Smooth muscle cell of the brain vasculature (primary cell): Measurements from ENCODE around the gene SLC30A1.
"Not testable (repeated sequence)": the region's sequence is repeated elsewhere in the genome, so short reads cannot be mapped to it uniquely, and the experiment has no call there.

Source experiments
- DNase-seq: peaks from one replicate; pipeline ENCODE4 v3.0.0-alpha.2; 2012; ENCODE audit warnings: low read depth, low spot score

SLC30A1 gene, protein sequence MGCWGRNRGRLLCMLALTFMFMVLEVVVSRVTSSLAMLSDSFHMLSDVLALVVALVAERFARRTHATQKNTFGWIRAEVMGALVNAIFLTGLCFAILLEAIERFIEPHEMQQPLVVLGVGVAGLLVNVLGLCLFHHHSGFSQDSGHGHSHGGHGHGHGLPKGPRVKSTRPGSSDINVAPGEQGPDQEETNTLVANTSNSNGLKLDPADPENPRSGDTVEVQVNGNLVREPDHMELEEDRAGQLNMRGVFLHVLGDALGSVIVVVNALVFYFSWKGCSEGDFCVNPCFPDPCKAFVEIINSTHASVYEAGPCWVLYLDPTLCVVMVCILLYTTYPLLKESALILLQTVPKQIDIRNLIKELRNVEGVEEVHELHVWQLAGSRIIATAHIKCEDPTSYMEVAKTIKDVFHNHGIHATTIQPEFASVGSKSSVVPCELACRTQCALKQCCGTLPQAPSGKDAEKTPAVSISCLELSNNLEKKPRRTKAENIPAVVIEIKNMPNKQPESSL

GRCh38 chr1:211578640-211579439 is at the start of gene SLC30A1:
Gene SLC30A1 (minus strand): TSS chr1:211579161. CDS start chr1:211578612, 549 bp downstream.
- DNase-seq, result peak; percentile 97

DNA sequence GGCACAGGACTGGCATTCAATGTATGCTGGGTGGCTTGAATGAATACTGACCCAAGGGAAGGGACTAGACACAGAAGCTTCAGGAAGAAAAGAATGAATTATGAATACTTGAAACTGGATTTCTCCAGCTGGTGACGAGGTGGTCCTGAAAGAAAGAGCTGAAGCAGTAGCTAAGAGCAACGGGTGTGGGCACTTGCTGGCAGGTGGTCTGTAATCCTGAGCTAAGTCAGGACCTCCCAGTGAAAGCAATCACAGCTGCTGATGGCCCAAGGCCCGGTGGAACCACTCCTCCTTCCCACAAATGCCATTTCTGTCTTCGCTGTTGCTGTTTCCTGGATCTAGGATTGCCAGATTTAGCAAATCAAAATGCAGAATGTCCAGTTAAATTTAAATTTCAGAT is 49.5 kb upstream of the SLC30A1 start:
- no peak for DNase-seq

GRCh38 chr1:211627259-211627658 is 48.3 kb upstream of the SLC30A1 start:
- no peak for DNase-seq

DNA sequence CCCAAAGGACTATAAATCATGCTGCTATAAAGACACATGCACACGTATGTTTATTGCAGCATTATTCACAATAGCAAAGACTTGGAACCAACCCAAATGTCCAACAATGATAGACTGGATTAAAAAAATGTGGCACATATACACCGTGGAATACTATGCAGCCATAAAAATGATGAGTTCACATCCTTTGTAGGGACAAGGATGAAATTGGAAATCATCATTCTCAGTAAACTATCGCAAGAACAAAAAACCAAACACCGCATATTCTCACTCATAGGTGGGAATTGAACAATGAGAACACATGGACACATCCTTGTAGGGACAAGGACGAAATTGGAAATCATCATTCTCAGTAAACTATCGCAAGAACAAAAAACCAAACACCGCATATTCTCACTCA is 46.9 kb upstream of the SLC30A1 start:
- not testable (repeated sequence) for DNase-seq

- no peak for DNase-seq
Observed at GRCh38 chr1:211625040-211625439, 46.1 kb upstream of the SLC30A1 start.

DNA sequence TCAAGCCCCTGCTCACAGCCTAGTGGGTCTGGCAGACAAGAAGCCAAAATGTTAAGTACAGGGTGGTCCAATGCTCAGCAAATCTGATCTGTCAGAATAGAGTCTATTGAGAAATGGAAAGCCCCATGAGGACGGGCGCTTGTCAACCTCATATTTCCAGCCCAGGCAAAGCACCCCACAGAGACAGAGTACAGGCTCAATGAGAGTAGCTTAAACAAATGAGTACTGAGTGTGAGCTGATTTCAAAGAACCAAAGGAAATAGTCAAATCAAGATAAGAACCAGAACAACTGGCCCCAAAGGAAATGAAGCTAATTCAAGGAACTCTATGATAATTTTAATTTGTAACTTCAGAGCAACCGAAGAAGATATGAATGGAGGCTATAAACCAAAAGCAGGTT is 44.6 kb upstream of the SLC30A1 start:
- DNase-seq, result no peak

DNA sequence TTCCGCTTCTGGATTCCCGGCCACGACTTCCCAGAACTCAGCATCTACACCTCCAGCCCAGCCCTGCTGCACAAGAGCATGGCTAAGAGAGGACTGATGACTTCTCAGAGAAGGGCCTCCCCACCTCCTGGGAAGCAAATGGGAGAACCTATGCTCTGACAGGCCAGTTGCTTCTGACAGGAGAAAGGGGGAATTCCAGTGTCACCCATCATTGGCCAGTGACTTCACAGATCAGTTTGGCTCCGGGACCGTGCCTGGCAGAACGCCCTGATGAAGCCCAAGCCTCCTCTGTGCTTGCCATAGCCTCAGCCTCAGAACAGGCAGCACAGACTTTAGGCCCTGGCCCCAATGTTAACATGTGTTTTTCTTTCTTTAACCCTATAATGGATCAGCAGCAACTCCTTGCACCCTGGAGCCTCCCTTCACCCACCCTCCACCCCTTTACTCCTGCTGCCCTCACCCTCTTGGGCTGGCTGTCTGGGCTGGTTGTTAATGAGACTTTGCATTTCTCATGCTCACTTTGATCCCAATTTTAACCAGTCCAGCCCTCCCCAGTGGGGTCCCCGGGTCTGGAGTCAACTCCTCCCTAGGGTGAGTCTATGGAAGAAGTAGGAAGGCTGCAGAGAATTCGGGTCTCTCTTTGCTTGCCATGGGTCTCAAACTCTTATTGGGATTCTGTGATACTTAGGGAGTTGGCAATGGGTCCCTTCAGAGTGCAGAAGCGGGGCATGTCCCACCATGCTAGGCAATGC is 42.7 kb upstream of the SLC30A1 start:
- DNase-seq, result no peak

- DNase-seq, result no peak
Observed at GRCh38 chr1:211620097-211620496, 41.1 kb upstream of the SLC30A1 start.

DNA sequence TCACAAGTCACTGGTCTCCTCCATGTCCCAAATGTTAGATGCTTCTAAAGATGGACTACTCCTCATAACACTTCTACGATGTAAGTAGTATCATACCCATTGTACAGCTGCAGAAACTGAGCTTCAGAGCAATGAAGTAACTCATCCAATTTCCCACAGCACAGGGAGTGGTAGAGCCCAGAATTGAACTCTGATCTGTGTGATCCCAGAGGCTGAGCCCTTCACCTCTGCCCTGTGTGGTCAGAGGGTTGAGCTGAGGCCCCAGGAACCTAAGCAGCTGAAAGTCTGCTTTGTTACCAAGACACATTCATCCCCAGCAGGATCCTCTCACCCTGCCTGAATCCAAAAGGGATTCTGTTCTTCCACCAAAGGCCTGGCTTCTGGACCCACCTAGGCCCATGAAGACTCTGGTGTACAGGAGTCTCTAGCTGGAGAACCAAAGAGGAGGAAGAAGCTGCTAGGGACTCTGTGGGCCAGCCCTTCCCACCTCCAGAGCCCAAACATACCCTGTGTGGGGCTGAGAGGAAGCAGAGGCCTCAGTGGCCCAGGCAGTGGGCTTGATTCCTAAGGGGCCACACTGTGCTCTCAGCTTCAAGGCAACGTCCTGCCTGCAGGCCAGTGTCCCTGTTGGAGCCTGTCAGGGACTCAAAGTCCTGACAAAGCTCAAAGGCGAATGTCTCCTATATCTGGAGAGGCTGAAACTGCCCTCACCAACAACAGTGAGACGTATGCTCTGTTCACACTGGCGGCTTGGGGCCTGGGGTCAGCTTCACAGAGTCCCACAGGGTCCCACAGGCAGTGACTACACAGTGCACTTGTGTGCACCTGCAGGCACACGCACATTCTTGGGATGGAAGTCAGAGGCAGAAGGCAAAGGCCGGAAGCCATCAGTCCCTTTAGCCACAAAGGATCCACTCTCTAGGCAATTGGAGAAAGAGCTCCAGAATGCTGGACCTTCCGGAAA is 40.4 kb upstream of the SLC30A1 start:
- DNase-seq, result no peak

- no peak for DNase-seq
Observed at GRCh38 chr1:211616965-211617297, 38.0 kb upstream of the SLC30A1 start.

DNA sequence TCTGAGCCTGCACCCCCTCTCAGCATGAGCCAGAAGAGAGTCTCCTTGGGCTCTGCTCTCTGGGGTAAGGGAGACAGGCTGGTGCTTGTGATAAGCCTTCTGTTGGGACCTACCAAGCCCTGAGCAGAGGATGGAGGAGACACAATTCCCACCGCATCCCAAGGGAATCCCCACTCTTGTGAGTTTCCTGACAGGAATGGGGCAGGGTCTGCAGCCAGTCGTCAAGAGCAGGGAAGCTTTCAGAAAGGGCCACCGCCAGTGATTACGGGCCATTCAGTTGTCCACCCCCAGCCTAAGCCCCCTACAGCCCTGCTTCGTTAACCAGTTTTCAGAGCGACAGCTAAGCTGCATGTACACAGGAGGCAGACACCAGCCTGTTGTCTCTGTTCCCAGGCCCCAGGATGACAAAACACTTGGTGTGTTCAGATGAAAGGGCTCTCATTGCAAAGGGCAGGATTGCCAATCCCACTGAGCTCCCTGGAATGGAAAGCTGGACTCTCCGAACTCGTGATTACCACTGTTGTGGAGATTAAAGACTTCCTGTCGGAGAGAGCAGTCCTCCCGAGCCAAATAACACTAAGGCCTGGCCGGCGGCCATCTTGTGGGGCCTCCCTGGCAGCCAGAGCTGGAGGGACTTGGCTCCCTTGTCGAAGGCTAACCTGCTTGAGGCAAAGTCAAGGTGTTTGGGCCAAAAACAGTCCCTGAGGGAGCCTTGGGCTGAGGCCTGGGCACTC is 37.4 kb upstream of the SLC30A1 start:
- DNase-seq, result no peak

DNA sequence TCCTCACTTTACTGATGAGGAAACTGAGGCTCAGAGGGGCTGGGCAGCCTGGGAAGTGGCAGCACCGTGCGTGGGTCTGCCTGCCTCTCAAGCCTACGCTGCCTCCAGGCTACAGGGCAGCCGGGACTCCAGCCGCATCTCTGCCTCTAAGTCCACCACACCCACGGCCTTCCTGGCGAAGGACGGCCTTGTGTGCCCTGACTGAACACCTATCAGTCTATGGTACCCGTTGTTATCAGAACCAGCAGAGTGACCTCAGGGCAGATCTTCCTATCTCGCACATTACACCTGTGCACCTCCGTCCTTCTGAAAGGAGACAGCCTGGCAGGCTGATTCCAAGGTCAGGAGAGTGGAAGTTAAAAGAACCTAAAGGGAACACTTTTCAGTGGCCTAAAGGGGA is 35.7 kb upstream of the SLC30A1 start:
- no peak for DNase-seq

DNA sequence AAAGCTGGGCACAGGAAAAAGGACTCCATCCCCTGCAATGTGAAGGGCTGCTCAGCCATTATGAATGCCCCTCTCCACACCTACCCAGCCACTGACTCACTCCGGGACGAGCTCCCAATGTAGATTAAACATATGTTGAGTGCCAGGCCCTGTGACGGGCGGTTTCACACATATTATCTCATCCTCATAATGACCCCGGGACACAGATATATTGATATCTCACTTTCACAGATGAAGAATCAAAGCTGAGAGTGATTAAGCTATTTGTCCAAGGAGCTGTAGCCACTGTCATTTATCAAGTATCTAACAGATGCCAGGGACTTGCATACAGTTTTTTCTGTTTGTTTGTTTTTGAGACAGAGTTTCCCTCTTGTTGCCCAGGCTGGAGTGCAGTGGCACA is 35.0 kb upstream of the SLC30A1 start:
- DNase-seq, result no peak

DNA sequence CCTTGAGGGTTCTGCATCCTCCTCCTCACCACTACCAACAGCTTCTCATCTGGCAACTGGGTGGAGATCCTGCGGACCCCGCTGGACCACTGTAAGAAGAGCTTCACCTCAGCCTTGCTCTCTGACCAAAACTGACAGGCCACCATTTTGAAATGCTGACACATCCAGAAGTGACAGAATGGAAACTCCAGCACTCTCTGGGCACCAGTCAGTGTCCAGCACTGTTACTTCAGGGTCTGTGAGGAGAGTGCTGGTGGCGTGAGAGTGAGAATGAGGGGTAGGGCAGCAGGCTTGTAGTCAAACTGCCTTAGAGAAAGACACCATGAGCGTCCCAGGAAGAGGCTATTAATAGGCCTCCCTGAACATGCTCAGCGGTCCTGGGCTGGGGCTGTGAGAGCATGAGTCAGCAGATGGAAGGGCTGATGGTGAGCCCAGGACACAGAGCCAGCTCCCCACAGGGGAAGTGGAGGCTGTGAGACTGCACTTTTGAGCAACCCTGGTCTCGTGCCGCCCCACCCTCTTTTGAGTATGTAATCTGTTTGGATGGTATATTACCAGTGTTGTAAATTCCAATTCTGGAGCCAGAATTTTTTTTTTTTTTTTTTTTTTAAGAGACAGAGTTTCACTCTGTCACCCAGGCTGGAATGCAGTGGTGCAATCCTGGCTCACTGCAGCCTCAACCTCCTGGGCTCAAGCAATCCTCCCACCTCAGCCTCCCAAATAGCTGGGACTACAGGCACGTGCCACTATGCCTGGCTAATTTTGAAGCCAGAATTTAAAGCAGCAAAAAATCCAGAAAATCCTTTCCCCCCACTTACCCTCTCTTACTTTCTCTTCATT is 34.4 kb upstream of the SLC30A1 start:
- no peak for DNase-seq

GRCh38 chr1:211612786-211613107 is 33.8 kb upstream of the SLC30A1 start:
- no peak for DNase-seq

GRCh38 chr1:211611818-211612217 is 32.9 kb upstream of the SLC30A1 start:
- DNase-seq, result no peak

DNA sequence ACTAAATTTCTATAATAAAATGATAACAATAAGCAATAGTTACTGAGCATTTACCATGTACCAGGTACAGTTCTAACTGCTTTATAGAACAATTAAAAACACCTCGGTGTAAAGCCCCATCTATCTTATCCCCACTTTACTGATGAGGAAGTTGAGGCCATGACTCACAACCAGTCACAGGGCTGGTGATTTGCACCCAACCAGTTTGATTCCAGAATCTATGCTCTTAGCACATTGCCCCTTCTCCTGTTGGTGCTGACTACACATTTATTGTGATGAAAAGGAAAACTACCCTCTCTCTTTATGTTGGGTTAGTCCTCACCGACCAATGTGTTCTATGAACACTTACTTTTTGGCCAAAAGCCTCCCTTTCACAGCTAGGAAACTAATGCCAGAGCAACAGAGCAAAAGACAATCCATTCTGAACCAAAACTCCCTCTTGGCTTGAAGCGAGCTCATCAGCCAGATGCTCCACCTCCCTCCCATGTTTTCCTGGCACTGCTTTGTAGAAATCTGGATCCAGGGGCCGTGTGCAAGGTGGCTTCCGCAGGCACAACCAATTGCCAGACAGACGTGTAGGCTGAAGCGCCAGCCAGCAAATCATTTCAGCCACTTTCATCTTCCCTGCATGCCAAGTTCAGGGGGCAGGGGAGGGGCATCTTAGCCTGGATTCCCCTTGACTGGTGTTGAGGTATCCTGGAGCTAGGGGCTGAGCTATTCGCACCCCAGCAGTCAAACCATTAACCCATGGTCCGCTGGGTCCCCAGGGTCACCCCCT is 32.0 kb upstream of the SLC30A1 start:
- DNase-seq, result no peak

DNA sequence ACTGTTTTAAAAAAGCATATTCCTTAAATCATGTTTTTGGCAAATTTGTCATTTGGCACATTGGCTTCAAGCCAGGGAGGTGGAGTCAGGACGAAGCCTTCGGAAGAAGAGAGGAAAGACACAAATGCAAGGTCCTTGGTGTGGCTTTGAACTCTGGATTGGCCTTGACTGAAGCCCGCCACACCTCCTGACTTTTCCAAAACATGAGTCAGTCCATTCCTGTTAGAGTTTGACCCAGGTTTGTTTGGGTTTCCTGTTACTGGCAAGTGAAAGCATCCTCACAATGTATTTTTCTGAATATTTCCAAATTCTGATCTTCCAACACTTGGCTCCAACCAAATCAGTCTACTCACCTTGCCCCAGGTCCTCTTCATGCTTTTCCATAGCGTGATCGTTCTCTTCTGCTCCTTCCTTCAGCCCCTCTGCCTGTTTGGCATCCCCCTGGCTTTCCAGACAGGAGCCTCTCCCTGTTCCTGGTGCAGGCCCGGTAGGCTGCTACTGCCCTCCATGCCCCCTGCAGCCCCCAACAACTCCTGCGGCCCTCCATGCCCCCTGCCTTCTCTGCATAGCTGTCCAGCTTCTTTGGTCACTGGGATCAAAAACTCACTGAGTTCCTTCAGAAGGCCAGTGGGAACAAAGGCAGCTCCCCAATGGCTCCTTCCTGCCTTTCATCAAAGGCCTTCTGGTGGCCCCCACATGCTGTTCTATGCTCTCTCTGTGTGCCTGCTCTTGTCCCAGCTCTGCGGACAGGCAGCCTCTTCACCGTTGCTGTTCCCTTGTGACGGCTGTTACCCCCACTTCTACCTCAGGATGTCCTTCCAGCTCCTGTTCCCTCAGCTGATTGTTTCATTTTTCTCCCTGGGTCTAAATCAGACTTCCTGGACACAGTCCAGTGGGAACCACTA is 30.4 kb upstream of the SLC30A1 start:
- DNase-seq, result no peak
